Caco-2 (cell line): ENCODE measurements around the gene AKR1C8. TPM values are rescaled to one million over a fixed set of nuclear protein-coding genes. Genes with fewer than 3 reads are reported as not detected.

Experiments used
- BruUV-seq: library from RNA; stranded (reverse); fragments of 400-500 nt; replicated peaks from 2 replicates; lab custom pipeline; 2021; lab: Mats Ljungman, UMichigan
- CTCF ChIA-PET: fragments of 300-600 bp; sonication (Branson Sonifier 250); formaldehyde crosslinking; loops from one replicate; lab custom pipeline; 2022; ENCODE audit warnings: antibody characterized with exemption; lab: Charles Lee
- POLR2A ChIA-PET: fragments of 300-600 bp; sonication (Branson Sonifier 250); formaldehyde crosslinking; loops from one replicate; lab custom pipeline; 2022; ENCODE audit warnings: antibody characterized with exemption; lab: Charles Lee
- DNase-seq, 2 experiments: peaks; one replicate each; pipeline versions ENCODE4 v3.0.0 to v3.0.0-alpha.2; 2020 to 2022
- H3K27me3 ChIP-seq: replicated peaks from 2 replicates; pipeline ENCODE4 v1.6.0; 2011; ENCODE audit warnings: low read length; ENCODE audit not compliant: control insufficient read depth, insufficient read depth
- H3K36me3 ChIP-seq: 2 replicates; pipeline ENCODE4 v1.5.1; 2011; ENCODE audit warnings: low read length; ENCODE audit not compliant: control insufficient read depth, insufficient read depth
- H3K4me1 ChIP-seq: fragments of 250-450 bp; sonication (Bioruptor Pico); 2 replicates; pipeline ENCODE4 v1.5.1; 2020; ENCODE audit warnings: mild to moderate bottlenecking
- H3K4me3 ChIP-seq: 2 replicates; pipeline ENCODE4 v1.5.1; 2011; ENCODE audit warnings: low read depth, mild to moderate bottlenecking, control low read depth, low read length
- H3K9me3 ChIP-seq: fragments of 250-450 bp; sonication (Bioruptor Pico); 2 replicates; pipeline ENCODE4 v1.5.1; 2020; ENCODE audit warnings: mild to moderate bottlenecking, moderate library complexity
- H3K27ac Mint-ChIP-seq: one replicate; pipeline ENCODE4 v1.8.0; 2022; ENCODE audit warnings: mixed read lengths; ENCODE audit not compliant: unreplicated experiment
- H3K27me3 Mint-ChIP-seq: one replicate; pipeline ENCODE4 v1.8.0; 2022; ENCODE audit warnings: mixed read lengths; ENCODE audit not compliant: insufficient read depth, unreplicated experiment
- H3K36me3 Mint-ChIP-seq: one replicate; pipeline ENCODE4 v1.8.0; 2022; ENCODE audit warnings: mild to moderate bottlenecking, mixed read lengths; ENCODE audit not compliant: insufficient read depth, unreplicated experiment
- H3K4me1 Mint-ChIP-seq: one replicate; pipeline ENCODE4 v1.8.0; 2022; ENCODE audit warnings: low read depth, mixed read lengths; ENCODE audit not compliant: unreplicated experiment
- H3K4me3 Mint-ChIP-seq: one replicate; pipeline ENCODE4 v1.8.0; 2022; ENCODE audit warnings: mild to moderate bottlenecking, moderate library complexity, mixed read lengths; ENCODE audit not compliant: unreplicated experiment
- H3K9me3 Mint-ChIP-seq: one replicate; pipeline ENCODE4 v1.8.0; 2022; ENCODE audit warnings: mixed read lengths; ENCODE audit not compliant: unreplicated experiment
- CTCF ChIP-seq, 2 experiments: fragments of 200-600 bp in 1 of 2; IDR thresholded peaks; 1 replicate in 1 of 2; 2 replicates in 1 of 2; pipeline versions ENCODE4 v1.5.1 to v1.8.0; 2011 to 2022; ENCODE audit warnings: antibody characterized with exemption in 1 of 2, control low read depth in 1 of 2, inconsistent platforms in 1 of 2, low read depth in 1 of 2, low read length in 1 of 2, mild to moderate bottlenecking in 1 of 2, moderate library complexity in 1 of 2; ENCODE audit not compliant: insufficient read depth in 1 of 2, severe bottlenecking in 1 of 2, unreplicated experiment in 1 of 2
- intact Hi-C: fragments of 100-400 bp; cut with micrococcal nuclease; formaldehyde crosslinking; loops from one replicate; pipeline ENCODE4 v1.10.0; 2022; ENCODE audit not compliant: unreplicated experiment
- total RNA-seq: library from RNA; stranded (reverse); gene quantifications from 2 replicates; pipeline ENCODE4 v1.2.3, GENCODE V29; 2022

Gene AKR1C8
- total RNA-seq, 1 experiment from 2014 or later = not detected

- Mint-ChIP-seq H3K36me3 (no peaks in the 10 kb centered on the region), H3K4me1 (peaks cover 14% of the 10 kb centered on the region), H3K27ac (no peak within 1 kb of the TSS), H3K4me3 (no peak within 1 kb of the TSS), H3K9me3 (peaks cover 41% of the 10 kb centered on the region), H3K27me3 (no peaks in the 10 kb centered on the region)
- CTCF ChIA-PET = no interaction called here
- POLR2A ChIA-PET = interaction anchor here (1.0 kb wide), 1 partner anchor 38 kb away, joined by 7 read pairs; no protein-coding TSS in a partner anchor
- Histone ChIP-seq H3K9me3 (peaks cover 14% of the 10 kb centered on the region), H3K4me1 (peaks cover 23% of the 10 kb centered on the region), H3K36me3 (no peaks in the 10 kb centered on the region), H3K4me3 (no peak within 1 kb of the TSS), H3K27me3 (no peaks in the 10 kb centered on the region)
- intact Hi-C loops = loop anchor here (1.0 to 5.0 kb wide), 3 partner anchors 38 to 104 kb away; partner anchors contain the start of gene AKR1C3
- BruUV-seq = no TSS peak
- no peak for DNase-seq
- TF ChIP-seq CTCF (IDR thresholded peaks at IDR 0.05; ENCODE audit: insufficient read depth in 1 of 2, low read depth in 1 of 2, low read length in 1 of 2, severe bottlenecking in 1 of 2, unreplicated experiment in 1 of 2) = no peak
Measured at GRCh38 chr10:5196702-5197113, 11.8 kb upstream of the AKR1C8 start, which contains the start of gene AKR1C4. TSS of gene AKR1C4 (plus strand) at chr10:5196837. CDS start at chr10:5196868, 31 bp downstream.

- ChIA-PET POLR2A (no interaction called here), CTCF (no interaction called here)
- Mint-ChIP-seq H3K9me3 (peaks cover 41% of the 10 kb centered on the region), H3K36me3 (no peaks in the 10 kb centered on the region), H3K4me3 (no peak overlapping the region), H3K4me1 (peaks cover 14% of the 10 kb centered on the region), H3K27ac (no peak overlapping the region), H3K27me3 (no peaks in the 10 kb centered on the region)
- Histone ChIP-seq H3K4me1 (peaks cover 23% of the 10 kb centered on the region), H3K36me3 (no peaks in the 10 kb centered on the region), H3K27me3 (no peaks in the 10 kb centered on the region), H3K9me3 (peaks cover 14% of the 10 kb centered on the region), H3K4me3 (no peak overlapping the region)
- peak; percentile 37 to 60 for DNase-seq
- intact Hi-C loops = loop anchor here (1.0 to 5.0 kb wide), 3 partner anchors 39 to 104 kb away; partner anchors contain the start of gene AKR1C3
- TF ChIP-seq CTCF (IDR thresholded peaks at IDR 0.05; ENCODE audit: insufficient read depth in 1 of 2, low read depth in 1 of 2, low read length in 1 of 2, severe bottlenecking in 1 of 2, unreplicated experiment in 1 of 2) = no peak
- no TSS peak for BruUV-seq
Measured at GRCh38 chr10:5195727-5196374, 10.9 kb upstream of the AKR1C8 start.

- Histone ChIP-seq H3K27me3 (no peaks in the 10 kb centered on the region), H3K36me3 (no peaks in the 10 kb centered on the region), H3K9me3 (peaks cover 14% of the 10 kb centered on the region), H3K4me3 (no peak overlapping the region), H3K4me1 (peaks cover 23% of the 10 kb centered on the region)
- H3K4me1 Mint-ChIP-seq = peaks cover 14% of the 10 kb centered on the region
- no peak overlapping the region for H3K27ac Mint-ChIP-seq
- intact Hi-C loops = no loop called here
- H3K4me3 Mint-ChIP-seq = no peak overlapping the region
- no peaks in the 10 kb centered on the region for H3K36me3 Mint-ChIP-seq
- H3K27me3 Mint-ChIP-seq = no peaks in the 10 kb centered on the region
- ChIA-PET CTCF (interaction anchor here (0.6 kb wide), 1 partner anchor 133 kb away, joined by 3 read pairs; no protein-coding TSS in a partner anchor), POLR2A (no interaction called here)
- DNase-seq = no peak
- peaks cover 31% of the 10 kb centered on the region for H3K9me3 Mint-ChIP-seq
- TF ChIP-seq CTCF (IDR thresholded peaks at IDR 0.05; ENCODE audit: insufficient read depth in 1 of 2, low read depth in 1 of 2, low read length in 1 of 2, severe bottlenecking in 1 of 2, unreplicated experiment in 1 of 2) = no peak
- no TSS peak for BruUV-seq
Measured at GRCh38 chr10:5194431-5194830, 9.5 kb upstream of the AKR1C8 start.
